Pulmonary artery endothelial cell (primary cell): ENCODE measurements around the gene AHRR. TPM values are rescaled to one million over a fixed set of nuclear protein-coding genes. Genes with fewer than 3 reads are reported as not detected.
"Not testable (repeated sequence)": the region's sequence is repeated elsewhere in the genome, so short reads cannot be mapped to it uniquely, and the experiment has no call there.

Experiments
- DNase-seq: peaks from one replicate; pipeline ENCODE4 v3.0.0-alpha.2; 2011; ENCODE audit warnings: low read depth, low spot score
- total RNA-seq: library from RNA; depleted of rRNA; stranded (reverse); fragments of >200 nt; gene quantifications from 2 replicates; pipeline ENCODE4 v1.2.3, GENCODE V29; 2014

Gene AHRR
- total RNA-seq, 1 donor from 2014 or later, result 6.8 TPM

DNA sequence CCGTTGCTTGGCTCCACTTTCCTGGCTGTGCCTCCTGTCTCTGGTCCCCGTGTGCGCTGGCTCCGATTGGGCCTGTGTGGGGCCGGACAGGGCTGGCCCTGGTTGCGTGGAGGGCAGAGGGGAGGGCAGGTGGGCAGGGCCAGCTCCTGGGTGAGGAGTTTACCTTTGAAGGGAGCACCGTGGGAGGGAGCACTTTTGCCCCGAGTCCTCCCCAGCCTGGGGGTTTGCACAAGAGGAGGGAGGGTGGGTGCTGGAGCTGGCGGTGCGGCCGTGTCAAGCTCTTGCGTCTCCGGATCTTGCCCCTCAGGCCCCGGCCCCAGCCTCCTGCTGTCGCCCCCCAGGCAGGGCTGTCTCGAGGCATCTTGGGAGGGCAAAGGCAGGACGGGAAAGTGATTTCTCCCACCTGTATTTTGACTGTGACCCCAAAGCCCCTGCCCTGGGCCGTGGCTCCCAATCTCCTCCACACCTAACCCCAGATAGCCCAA, 73.2 kb downstream of the AHRR start:
- no peak for DNase-seq

DNA sequence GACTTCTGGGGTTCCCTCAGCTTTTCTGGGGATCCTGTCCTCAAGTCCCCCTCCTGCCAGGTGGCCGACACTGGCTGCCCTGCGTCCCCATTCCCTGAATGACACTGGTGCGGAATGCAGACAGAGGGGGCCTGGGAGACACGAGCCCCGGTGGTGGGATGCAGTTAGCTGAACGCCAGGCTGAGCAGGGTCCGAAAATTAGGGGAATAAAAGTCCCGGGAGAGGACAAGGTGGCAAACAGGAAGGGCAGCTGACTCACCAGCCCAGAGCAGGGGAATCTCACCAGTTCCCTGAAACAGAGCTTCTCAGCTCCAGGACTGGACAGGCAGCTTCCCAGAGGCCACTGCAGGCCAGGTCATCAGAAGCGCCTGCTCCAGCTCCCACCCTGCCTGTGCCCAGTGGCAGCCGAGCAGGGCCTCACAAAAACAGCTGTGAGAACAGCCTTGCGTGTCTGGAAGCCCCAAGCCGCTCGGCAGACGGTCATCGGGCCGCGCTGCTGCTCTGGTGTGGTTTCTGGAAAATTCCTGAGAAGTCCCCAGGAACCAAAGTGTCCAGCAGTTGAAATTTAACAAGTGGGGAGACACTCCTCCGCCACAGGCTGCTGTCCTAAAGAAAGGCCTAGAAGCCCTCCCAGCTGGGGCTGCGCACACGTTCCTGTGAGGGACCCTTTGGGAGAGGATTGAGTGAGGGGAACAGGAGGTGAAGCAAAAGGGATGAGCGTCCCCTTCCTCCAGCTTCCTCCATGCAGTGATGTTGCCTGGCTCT, 73.8 kb downstream of the AHRR start:
- peak; percentile 57 for DNase-seq

DNA sequence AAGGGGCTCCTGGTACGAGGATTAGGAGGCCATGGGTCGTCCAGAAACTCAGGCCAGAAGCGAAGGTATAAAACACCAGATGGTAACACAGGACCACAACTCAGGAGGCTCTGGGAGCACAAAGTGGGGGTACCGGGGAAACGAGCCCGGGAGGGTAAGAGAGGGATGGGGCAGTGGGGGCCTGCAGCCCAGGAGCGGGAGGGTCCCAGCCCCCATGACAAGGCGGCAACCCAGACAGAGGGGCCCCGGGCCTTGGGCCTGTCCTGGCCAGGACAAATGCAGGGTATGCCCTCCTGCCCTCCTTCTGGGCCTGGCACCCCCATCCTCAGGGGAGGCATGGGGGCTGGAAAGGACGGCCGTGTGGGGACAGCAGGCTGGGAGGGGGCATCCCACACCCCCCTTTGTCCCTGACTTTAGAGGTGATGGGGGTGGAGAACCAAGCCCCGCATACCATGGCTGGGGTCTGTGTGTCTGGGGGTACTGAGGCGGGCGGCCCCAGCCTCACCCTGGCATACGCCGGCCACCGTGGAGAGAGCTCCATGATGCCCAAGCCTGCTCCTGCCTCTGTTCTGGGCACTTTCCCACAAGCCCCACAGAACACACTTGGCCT, 74.5 kb downstream of the AHRR start:
- DNase-seq, result no peak

DNA sequence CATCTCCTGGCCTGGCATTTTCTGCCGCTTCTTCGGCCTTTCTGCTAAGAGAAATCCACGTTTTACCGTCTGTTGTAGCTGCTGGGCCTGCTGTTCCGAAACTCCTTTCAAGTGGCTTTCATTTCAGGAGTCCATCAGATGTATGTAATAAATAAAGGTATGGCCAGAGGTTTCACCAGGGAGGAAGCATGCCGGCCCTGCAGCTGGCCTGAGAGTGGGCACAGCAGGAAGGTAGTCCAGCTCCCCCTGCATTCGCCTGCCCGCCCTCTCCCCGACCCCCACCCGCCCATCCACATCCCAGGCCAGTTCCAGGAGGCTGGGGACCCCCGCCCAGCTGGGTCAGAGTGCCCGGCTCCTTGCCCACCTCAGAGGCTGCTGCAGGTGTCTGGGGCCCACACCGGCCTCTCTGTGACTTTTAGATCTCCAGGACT, 75.0 kb downstream of the AHRR start:
- no peak for DNase-seq

DNA sequence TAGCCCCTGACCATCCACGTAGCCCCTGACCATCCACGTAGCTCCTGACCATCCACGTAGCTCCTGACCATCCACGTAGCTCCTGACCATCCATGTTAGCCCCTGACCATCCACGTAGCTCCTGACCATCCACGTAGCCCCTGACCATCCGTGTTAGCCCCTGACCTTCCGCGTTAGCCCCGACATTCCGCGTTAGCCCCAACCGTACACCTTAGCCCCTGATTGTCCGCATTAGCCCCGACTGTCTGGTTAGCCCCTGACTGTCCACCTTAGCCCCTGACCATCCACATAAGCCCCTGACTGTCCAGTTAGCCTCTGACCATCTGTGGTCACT, 76.6 kb downstream of the AHRR start:
- DNase-seq, result not testable (repeated sequence)

DNA sequence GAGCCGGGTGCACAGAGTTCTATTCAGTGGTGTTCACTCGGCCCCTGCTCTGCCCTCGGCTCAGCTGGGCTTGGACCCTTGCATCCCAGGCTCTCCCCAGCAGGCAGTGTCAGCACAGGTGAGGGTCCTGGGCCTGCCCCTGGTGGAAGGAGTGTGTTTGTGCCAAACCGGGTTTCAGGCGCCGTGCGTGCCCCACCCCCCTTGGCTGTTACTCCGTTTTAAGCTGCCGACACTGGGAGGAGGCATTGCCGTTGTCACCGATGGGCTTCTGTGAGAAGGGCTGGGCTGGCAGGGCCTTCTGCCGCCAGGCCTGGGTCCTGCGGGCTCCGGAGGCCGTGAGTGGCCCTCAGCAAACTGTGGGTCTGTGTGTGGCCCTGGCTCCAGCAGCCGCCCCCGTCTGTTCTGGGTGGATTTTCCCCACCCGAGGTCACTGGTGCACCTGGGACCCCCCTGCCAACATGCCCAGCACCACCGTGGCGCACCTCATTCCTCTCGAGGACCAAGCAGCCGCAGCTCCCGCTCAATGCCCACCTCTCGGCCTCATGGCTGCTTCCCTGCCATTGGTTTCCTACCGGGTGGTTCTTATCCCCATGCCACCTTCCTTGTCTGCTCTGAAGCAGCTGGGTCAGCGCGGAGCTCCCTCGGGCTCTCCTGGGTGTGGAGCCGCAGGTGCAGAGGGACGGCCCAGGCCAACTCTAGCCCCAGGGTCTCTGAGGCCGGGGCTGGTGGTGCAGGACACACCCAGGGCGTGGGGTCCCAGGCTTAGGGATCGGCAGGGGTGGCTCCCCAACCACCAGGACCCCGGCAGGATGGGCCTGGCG, 77.2 kb downstream of the AHRR start:
- no peak for DNase-seq

DNA sequence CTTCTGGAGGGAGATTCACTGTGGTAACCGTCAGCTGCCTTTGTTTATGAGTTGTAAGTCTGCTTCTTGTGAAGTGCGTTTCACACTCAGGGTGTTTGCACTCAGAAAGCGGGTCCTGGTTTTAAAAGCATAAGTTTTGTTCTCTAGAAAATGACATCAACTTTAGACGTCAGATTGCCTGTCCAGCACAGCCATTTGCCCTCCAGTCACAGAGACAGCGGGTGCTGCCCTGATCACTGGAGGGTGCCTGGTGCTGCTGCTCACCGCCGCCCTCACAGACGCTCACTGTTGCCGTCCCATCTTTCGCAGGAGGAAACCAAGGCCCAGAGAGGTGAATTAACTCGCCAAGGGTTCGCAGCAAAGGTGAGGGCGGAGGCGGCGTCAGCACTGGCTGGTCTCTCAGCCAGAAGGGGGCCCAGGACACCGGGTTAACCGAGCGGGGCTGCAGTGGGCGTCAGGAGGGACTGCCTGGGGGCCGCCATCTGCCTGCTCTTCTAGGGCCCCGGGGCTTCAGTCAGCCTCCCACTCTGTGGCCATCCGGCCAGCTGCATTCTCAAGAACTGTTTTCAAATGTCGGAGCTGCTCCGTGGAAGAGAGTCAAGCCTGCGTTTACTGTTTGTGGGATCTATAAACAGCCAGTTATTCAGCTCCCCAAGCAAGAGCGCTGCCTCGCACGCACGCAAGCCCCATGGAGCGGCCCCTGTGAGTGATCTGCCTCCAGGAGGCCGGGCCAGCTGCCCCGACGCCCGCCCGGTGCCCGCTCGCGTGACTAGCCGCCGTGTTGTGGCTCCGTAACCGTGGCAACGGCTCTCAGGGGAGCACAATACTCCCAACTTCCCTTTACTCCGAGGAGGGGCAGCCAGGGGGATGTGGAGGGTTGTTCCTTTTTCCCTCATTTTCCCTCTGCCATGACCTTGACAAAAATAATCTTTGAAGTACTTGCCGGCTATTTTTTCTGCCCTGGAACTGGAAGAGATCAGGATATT, 78.1 kb downstream of the AHRR start:
- DNase-seq, result peak; percentile 88

DNA sequence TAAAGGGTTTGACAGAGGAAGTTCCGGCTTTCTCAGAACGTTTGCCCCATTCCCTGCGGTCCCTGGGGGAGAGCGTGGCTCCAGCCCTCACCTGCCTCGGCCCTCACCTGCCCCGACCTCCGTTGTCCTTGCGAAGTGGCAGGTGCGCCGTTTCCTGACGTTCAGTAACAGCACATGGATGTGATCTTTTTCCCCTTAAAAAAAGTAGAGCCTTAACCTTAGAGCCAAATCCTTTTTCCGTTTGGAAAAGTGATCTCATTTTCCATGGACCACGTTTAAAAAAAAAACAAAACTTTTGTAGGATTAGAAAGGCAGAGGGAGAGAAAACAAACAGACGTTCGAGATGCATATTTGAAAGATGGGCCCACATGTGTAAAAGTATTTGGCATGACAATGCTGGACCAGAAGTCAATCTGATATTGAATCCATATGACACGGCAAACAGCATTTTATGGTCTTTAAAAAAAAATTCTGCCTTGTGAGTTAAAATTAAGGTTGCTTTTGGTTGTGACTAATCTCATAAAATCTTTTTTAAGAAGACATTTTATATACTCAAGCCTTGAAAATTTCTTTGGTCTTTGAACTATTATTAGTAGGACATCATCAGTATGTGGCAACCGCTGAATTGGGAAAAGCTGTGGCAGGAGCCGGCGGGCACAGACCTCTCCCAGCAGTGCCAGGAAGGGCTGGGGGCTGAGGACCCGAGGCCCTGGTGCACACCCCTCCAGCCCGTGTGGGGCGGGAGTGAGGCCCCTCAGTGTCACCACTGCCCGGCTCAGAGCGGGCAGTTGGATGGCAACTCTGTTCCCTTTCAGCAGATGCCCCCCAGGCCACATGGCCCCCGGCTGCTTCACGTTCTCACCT, 79.0 kb downstream of the AHRR start:
- no peak for DNase-seq

DNA sequence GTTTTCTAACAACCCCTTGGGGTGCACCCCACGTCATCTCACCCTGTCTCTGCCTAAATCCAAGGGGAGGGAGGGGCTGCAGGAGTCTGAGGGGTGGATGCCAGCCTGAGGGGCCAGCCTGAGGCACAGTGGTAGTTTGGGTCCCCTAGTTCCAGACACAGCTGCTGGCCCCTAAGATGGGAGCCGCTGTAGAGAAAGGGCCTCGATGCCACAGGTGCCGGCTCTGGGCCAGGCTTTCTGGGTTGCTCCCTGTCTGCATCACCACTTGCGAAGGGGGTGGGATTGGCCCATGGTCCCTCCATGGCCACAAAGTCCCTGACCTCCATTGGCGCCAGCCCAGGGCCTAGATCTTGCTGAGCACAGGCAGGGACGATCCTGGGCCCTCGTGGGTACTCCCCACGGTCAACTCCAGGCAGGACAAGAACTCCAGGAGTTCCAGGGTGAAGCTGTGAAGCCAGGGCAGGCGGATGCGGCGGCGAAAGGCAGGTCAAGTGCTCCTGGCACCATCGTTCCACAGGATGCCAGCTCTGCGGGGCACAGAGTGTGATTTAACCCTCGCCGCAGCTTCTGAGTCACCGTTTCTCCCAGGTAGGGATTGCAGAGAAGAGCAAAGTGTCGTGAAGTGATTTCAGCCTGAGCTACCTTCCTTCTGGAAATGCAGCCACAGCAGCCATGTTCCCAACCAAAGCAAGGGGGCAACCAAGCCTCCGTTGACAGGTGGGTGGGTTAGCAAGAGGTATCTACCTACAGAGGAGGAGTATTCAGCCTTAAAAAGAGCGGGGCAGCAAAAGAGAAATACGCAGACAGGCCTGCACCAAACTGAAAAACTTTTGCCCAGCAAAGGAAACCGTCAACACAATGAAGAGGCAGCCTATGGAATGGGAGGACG, 79.9 kb downstream of the AHRR start:
- DNase-seq, result no peak

DNA sequence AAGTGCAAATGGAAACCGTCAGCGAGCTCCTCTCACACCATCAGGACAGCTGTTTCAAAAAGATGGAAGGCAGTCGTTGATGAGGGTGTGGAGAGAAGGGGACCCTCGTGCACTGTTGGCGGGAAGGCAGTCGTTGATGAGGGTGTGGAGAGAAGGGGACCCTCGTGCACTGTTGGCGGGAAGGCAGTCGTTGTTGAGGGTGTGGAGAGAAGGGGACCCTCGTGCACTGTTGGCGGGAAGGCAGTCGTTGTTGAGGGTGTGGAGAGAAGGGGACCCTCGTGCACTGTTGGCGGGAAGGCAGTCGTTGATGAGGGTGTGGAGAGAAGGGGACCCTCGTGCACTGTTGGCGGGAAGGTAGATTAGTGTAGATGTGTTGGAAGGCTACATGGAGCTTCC, 80.7 kb downstream of the AHRR start:
- not testable (repeated sequence) for DNase-seq

DNA sequence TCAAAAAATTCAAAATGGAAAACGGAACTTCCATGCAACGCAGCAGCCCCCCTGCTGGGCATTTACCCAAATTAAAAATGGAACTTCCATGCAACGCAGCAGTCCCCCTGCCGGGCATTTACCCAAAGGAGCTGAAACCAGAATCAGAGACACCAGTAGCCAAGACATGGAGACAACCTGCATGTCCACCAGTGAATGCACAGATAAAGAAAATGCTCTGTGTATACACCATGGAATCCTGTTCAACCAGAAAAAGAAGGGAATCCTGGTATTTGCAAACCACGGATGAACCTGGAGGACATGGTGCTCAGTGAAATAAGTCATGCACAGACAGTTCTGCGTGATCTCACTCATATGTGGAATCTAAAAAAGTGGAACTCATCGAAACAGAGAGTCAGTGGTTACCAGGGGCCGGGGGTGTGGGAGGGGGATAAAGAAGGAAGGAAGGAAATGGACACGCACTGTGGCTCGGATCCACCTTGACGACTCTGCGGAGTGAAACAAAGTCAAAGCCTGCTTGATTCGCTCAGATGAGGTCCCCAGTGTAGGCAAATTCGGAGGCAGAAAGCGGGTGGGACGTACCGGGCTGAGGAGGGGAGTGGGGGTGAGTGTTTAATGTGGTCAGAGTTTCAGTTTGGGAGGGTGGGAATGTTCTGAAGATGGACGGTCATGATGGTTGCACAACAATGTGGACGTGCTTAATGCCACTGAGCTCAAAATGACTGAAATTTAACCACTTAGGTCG, 81.3 kb downstream of the AHRR start:
- no peak for DNase-seq

DNA sequence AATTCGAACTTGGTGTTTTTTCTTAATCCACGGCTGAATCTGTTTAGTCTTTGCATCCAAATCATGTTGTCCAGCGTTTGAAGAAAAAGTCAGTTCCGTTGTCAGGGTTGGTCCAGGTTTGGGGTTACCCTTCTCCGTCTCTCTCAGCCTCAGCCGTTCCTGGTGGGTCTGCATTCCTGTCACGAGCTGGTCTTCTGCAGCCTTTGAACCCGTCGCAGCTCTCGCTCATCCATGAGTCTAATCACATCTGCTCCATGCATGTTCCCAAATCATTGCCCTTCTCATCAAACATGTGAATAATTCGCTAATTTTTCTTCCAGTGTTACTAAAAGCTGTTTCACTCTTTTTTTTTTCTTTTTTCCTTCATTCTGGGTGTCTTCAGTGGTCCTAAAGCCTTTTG, 82.5 kb downstream of the AHRR start:
- no peak for DNase-seq

DNA sequence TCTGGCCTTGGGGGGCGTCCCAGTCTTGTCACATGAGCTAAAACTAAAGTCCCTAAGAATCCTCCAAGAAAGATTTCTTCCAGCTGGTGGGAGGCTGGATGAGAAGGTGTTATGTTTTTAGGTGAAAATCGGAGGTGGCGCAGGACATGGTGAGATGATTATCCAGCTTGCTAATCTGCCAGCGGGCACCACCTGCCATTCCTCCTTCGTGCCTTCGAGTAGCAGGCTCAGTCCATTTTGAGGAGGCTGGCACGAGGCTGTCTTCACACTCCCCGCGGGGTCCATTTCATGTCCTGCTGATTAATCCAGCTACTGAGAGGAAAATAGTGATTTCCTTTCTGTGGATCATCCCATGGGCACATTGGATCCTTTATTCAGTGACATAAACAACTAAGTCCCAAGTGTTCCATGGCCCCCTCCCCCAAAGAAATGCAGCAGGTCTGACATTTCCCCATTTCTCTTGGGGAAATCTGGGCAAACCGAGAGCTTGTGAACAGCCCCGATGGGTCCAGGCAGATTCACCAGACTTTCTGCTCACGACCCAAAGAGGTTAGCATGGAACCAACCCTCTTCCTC, 83.2 kb downstream of the AHRR start:
- no peak for DNase-seq

DNA sequence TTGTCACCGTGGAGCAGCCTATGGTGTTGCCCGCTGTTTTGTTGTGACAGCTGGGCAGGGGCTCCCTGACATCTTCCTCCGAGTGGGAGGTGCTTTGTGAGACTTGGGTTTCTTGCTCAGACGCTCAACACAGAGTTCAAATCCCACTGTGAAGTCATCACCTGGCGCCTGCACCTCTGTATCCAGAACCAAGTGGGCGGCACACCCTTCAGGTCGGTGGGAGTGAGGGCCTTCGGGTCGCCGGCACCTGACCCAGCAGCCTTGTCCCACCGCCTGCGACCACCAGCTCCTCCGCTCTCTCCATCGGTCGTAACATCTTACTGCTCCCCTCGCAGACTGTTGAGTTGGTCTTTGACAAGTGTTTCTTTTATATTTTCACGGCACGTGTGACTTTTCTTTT, 83.9 kb downstream of the AHRR start:
- no peak for DNase-seq

DNA sequence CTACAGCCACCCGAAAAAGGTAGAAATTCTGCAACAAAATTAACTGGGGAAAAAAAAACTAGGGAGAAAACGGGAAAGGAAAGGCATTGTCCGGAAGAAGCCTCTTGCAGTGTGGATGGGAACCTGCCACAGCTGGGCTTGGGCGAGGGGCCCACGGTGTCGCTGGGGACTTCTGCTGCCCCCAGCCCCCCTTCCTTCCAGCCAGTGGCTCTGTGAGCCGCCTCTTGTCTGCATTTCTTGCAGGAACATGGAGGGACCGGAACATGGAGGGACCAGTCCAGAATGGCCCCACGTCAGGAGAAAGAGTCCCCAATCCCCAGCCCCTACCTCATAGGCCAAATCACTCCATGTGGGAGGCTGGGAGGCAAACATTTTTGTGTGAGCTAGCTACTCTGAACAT, 84.5 kb downstream of the AHRR start:
- DNase-seq, result no peak

DNA sequence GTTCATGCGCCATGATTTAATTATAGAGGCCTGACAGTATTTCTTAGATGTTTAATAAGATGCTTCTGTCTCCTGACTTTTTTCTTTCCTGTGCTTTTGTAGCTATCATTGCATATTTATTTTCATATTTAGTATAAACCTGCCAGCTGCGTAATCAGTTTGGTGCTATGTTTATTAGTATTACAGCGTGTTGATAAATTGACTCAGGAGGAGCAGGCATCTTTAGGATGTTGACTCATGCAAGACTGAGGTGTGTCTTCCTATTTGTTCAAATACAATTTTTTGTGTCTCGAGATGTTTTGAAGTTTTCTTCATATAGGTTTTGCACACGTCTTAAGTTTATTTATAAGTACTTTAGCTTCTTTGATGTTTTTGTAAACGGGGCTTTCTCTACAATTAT, 85.5 kb downstream of the AHRR start:
- no peak for DNase-seq

DNA sequence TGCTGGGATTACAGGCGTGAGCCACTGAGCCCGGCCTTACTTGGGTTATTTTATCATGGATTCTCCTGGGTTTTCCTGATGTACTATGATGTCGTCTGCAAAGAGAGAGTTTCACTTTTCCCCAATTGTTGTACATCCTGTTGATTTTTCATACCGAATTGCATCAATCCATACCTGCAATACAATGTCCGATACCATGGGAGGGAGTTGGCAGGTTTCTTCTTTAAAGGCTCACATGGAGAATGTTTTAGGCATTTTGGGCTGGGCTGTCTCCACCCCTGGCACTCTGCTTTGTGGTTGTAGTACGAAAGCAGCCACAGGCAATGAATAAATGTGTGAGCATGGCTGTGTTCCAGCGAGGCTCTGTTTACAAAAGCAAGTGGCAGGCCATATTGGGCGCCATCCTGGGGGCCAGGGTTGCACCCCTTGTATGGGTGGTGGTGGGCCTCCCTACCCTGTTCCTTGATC, 86.3 kb downstream of the AHRR start:
- DNase-seq, result no peak

DNA sequence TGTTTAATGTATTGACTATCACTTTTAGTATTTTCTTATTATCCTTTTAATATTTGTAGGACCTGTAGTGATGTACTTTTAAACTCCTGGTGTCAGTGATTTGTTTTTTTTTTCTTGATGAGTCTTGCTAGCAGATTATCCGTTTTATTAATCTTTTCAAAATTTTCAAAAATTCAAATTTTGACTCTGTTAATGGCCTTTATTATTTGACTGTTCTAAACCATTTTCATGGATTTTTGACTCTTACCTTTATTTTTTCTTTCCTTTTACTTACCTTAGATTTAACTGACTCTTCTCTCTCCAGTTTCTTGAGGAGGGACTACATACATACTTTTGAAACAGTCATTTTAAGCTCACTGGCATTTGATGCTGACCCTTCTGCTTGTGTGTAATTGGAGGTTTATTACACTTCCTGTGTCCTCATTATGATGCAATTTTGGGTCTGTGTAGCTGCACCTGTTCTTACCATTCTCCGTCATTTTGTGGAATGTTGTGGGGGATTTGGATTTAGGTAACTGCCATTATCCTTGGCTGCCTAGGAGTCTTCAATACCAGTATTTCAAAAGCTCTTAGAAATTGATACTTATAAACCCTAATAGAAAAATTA, 89.5 kb downstream of the AHRR start:
- DNase-seq, result no peak
